HG02884 (cell line): ENCODE results near the gene RUVBL1.
"Not testable (repeated sequence)": the region's sequence is repeated elsewhere in the genome, so short reads cannot be mapped to it uniquely, and the experiment has no call there.

Experiments
- ATAC-seq: cut with Tn5 transposase; IDR thresholded peaks from one replicate; pipeline ENCODE4 v1.9.1; 2021; ENCODE audit warnings: mild to moderate bottlenecking, moderate library complexity; ENCODE audit not compliant: unreplicated experiment

Gene RUVBL1

DNA sequence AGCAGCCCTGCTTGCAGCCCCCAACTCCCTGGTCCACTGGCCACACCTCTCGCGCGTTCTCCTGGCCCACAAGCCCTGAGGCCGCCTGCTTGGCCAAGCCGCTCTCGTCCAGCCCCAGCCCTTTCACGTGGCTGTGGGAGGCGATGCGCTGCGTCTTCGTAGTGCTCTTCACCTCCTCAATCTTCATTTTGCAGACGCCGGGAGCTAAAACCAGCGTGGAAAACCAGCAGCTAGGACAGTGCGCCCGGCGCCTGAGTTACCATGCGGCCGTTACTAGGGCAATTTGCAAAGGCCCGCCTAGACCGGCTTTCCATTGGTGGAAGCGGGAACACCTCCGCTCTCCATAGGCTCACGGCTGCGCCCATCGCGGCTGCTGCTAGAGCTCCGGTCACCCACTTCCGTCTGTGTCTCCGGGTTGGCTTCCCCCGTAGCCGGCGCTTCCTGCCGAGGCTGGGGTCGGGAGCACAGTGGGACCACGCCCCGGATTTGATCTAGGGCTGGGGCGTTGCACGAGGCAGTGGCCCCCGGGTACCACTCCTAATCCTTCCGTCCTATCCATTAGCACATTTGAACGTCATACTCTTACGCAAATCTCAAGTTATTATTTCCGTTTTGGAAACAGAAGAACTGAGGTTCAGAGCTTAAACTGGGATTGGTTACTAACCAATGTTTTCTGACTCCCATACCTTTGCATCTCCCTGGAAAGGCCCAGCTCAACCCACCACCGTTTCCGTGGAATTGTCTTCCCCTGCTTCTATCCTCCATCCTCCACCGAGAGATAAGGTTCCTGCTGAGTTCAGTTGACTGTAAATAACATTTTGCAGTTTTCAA is at the start of gene RUVBL1:
RUVBL1 (minus strand) TSS at position 275 of the 831 bp plus-strand sequence; CDS start at position 187, 88 bp downstream.
- peak; percentile 97 for ATAC-seq

DNA sequence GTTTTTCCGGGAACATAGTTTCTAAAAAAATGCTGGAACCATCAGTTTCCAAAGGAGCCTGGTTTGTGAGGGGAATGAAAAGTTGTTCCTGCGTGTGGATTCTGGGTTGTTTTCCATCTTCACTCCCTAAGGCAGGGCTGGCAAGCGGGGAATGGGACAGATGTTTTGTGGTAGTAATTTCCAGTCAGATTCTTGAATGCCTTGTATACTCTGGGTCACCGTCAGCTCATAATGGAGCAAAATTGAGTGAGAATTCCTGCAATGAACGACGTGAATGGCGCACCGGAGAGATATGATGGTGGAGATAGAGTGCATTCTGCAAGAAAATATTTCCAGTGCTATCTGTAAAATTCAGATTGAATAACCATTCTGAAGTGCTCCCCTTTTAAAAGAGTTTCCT is 49.6 kb upstream of the RUVBL1 start:
- ATAC-seq, result no peak

DNA sequence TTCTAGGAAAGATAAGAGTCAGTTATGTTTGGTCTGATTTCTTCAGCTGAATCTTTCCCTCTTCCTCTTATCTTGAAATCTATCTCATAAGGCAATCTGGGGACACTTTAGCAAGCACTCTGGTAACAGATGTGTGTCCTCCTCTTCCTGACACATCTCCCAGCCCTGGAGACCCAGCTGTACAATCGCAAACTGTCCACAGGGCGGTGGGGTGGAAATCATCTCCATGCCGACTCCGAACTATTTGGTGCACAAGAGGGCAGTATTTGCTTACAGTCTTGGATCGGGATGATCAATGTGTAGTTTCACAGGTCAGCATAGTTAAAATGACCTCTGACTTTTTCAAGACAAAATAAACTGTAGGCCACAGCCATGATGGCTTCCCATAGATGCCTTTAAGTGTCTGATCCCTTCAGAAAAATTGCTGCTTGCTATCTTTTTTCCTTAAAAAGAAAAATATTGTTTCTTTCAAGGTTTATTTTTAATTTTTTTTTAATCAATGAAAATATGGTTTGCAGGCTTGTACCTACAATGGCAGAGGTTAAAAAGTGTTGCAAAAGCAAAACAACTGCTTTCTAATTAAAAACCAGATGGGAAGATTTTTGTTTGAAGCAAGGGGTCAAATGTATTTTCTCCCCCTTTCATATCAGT is 47.4 kb upstream of the RUVBL1 start:
- ATAC-seq, result no peak

DNA sequence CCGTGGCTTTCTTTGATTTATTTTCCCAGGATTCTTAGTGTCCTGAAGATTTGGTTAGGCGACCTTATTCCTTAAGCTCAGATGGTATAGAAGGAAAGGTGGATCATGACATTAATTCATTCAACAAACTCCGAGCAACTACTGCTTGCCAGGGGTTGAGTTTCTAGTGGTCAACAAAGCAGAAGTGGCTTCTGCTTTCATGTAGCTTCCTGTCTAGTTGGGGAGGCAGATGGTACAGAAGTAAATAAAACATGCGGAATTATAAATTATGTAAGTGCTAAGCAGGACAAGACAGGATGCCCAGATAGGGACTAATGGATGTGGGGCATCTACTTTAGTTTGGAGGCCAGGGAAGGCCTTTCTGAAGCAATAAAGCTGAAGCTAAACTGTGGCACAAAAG is 45.2 kb upstream of the RUVBL1 start:
- ATAC-seq, result no peak

DNA sequence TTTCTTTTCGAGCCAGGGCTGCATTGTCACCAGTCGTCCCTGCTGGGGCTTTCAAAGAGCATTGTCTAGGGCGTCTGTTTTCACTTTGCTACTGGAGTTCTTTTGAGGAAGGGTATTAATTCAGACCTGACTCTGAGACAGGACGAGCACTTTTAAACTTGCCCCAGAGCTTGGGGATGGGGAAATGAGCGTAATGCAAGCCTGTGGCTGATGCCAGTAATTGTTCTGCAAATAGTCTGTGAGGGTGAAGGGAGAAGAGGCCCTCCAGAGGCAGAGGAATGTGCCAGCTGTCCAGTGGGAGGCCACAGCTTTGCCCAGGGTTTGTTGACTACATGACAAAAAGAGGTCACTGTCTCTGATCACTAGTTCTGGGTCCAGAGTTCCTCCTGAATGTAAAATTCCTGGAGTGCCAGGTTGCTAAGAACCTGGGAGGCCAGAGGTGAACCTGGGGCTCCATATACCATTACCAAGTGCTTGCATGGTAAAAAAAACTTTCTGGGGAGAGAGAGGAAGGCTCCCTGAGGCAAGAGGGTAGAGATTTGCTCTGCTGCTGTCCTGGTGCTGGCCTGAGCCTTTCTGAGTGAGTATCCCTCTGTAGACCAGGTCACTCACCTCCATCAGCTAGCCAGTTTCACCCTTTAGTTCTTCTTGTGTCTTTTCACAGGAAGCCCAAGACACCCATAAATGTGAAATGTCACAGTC is 44.5 kb upstream of the RUVBL1 start:
- ATAC-seq, result no peak

DNA sequence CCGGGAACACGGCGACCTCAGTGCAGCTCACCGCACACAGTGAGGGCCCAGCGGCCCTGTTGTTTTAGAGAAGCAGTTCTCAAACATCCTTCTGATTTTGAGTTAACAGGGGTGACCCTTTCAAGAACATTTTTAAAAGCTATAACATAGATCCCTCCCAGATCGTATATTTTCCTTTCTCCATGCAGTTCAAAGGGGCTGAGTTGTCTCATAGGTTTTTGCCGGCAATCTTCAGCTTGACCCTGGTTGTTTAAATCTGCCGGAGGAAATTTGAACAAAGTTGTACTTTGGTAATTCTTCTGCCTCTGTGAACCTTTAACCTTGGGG is 44.0 kb upstream of the RUVBL1 start:
- no peak for ATAC-seq

DNA sequence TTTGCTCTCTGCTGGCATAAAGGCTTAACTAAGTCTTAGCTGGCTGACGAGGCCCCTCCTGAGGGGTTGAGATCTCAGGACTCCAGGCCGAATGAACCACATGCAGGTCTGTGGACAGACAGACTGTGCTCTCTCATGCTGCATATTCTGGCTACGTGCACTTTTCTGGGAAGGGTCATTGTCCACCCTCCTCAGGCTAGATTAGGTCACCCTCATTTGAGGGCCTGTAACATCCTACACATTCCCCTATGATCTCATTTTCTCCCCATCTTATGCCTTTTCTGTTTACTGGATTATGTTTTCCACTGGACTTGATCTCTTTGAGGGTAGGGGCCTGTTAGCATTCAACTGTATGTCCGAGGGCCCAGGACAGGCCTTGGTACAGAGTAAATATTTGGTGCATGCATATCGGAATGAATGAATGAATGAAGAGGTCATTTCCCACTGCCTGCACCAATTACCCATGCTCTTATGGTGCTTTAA is 43.4 kb upstream of the RUVBL1 start:
- ATAC-seq, result no peak

DNA sequence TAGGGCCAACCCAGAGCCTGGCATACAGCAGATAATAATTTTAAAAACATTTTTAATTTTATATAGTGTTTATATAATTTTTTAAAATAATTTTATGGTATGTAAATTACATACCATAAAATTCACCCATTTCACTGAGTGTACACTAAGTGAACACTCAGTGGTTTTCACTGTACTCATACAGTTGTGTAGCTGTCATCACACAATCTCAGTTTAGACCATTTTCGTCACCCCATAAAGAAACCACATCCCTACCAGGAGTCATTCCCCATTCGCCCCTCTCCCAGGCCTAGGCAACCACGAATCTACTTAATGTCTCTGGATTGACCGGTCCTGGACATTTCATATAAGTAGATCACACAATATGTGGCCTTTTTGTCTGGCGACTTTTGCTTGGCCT is 39.8 kb upstream of the RUVBL1 start:
- no peak for ATAC-seq

DNA sequence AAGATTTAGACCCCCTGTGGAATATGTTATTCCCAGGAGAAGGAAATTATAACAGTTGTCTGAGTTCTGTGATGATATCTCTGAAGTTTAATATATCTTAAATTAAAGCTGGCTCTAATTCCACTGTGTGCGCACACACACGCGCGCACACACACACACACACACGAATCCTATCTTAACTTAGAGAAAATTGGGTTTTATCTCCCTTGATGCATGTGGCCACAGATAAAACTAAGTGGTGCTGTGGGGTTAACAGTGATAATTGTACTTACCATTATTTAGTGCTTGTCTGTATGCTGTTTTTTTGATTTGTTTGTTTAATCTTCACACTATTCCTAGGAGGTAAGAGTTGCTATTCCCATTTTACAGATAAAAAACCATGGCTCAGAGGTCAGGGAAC is 37.0 kb upstream of the RUVBL1 start:
- no peak for ATAC-seq

DNA sequence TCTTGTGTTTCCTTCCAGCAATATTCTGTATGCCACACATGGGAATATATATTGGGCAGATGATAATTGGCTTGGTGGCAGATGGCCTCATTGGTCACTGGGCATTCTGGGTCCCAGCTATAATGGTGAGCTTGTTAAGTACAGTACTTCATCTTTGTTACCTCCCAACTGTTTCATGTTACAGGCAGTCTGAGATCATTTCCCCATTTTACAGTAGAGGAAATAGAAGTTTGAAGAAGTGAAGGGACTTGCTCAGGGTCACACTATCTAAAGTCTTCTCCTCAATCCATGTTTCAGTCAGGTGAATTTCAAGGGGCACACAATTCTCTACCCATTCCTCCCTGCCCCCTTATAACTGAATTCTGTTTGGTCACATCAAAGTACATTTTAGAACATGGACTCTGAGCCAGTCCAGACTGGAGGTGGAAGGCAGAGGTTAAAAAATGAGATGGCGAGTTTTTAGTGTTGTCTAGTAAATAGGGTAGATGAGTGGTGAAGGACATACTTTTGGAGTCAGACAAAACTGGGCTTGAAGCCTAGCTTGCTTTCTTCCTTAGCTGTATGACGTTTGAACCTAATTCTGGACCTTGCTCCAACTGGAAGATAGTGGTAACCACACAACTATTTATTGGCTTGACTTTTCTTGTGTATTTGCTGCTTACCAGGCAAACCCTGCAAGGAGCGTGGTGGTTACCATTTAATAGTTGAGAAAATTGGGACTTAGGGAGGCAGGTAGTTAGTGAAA is 32.2 kb upstream of the RUVBL1 start:
- no peak for ATAC-seq

DNA sequence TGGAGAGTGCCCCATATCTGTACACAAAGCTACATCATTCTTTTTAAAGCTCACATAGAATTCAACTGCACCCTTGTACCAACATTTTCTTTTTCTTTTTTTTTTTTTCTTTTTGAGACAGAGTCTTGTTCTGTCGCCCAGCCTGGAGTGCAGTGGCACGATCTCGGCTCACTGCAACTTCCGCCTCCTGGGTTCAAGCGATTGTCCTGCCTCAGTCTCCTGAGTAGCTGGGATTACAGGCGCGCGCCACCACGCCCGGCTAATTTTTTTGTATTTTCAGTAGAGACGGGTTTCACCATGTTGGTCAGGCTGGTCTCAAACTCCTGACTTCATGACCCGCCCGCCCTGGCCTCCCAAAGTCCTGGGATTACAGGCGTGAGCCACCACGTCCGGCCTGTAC is 30.7 kb upstream of the RUVBL1 start:
- not testable (repeated sequence) for ATAC-seq

DNA sequence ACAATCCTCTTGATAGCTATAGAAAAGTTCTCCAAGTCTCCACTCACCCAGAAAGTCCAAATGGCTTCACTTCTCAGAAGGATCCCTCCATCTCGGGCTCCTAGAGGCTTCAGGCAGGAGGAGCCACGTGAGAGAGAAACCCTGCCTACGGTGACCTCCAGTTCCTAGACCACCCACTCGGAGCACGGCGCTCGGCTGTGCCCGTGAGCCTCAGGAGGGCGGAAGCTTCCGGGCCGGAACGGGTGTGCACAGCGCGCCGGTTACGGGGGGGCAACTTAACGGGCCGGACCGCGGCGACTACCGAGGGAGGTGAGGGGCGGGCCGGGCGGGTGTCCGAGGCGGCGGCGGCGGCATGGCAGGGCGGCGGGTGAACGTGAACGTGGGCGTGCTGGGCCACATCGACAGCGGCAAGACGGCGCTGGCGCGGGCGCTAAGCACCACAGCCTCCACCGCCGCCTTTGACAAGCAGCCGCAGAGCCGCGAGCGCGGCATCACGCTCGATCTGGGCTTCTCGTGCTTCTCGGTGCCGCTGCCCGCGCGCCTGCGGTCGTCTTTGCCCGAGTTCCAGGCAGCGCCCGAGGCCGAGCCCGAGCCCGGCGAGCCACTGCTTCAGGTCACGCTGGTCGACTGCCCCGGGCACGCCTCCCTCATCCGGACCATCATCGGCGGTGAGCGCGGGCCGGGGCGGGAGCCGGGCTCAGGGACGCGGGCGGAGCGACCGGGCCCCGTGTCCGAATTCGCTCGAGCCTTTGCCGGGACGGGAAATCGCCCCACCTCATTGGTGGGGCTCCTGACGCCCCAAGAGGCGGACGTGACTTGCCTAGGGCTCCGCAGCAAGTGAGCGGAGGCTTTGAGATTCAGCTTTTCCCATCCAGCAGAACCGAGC is 29.8 kb upstream of the RUVBL1 start, which contains the start of gene EEFSEC:
EEFSEC (plus strand) TSS at position 326 of the 886 bp plus-strand sequence; CDS start at position 353, 27 bp downstream.
- ATAC-seq, result peak; percentile 80

DNA sequence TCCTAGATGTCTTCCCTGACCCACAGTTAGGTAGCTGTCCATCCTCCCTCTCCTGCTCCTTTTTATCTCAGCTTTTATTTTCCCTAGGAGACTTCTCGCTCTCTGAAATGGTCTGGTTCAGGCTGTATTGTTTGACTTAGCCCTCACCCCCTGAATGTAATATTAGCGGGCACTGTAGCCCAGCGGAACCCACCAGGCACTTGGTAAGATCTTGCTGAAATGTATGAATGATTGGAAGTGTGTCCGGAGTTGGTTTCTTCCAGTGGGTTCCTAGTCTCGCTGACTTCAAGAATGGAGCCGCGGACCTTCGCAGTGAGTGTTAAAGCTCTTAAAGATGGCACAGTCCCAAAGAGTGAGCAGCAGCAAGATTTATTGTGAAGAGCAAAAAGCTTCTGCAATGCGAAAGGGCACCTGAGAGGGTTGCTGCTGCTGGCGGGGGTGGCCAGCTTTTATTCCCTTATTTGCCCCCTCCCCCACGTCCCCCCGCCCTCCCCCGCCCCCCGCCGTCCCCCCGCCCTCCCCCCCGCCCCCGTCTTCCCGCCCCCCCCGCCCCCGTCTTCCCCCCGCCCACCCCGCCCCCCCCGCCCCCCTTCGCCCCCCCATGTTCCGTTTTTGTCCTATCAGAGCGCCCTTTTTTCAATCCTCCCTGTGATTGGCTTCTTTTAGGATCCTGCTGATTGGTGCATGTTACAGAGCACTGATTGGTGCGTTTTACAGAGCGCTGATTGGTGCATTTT is 29.0 kb upstream of the RUVBL1 start:
- ATAC-seq, result peak; percentile 24

DNA sequence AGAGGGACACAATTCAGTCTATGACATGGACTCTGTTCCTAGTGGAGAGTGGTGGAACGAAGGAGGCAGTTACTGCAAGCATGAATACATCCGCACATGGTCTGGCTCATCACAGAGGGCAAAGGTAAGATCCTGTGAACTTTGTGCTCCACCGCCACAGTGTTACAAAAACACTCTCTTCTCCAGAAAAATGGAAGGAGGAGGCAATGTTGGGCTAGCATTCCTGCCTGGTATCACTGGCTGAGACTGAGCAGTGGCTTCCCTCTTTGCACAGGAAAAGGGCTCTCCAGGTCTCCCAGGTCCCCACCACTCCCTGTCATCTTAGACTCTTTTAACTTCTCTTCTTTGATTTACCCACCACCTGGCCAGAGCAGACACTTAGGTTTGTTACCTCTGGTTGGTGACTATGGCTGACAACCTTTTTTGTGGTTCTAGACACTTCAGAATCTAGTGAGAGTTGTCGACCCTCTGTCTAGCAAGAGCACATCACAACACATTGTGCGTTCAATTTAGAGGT is 28.2 kb upstream of the RUVBL1 start:
- no peak for ATAC-seq

DNA sequence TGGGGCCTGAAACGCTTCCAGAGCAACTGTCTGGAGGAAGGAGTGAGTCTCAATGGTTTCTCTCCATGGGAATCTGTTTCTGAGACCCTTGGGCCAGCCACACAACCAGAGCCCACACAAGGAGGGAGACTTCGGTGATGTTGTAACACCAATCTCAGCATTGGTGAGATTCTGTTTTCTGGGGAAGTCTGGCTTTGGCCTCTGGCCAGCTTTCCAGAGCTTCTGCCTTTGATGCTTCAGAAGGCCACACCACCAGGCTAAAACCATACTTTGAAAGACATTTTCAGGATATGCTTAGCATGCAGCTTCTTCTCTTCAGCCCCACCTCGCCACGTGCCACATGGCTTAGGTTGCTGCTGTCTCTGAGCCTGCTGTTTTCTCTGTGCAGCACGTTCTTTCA is 26.0 kb upstream of the RUVBL1 start:
- ATAC-seq, result no peak

DNA sequence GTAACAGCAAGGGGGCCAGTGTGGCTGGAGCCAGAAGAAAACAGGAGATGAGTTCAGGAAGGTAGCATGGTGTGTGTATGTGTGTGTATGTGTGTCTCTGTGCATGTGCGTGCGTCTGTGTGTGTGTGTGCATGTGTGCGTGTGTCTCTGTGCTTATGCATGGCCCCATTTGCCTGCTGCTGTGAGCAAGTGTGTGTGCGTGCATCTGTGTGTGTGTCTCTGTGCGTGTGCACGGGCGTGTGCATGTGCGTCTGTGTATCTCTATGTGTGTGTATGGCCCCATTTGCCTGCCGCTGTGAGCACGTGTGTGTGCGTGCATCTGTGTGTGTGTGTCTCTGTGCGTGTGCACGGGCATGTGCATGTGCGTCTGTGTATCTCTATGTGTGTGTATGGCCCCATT is 22.6 kb upstream of the RUVBL1 start:
- ATAC-seq, result no peak

DNA sequence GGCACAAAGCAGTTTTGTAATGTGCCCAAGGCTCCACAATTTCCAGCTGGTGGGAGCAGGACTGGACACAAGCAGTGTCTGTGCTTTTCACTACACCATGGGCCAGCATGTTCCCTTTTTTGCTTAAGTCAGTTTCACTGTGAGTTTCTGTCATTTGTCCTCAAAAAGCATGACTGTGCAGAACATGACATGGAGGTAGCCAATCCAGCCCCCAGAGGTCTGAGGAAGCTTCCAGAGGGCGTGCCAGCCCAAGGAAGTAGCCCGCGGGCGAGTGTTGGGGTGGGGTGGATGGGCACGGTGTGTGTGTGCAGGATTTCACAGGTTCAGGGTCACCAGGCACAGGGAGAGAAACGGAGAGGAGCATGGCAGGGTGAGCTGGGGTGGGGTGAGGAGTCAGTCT is 21.7 kb upstream of the RUVBL1 start:
- no peak for ATAC-seq

DNA sequence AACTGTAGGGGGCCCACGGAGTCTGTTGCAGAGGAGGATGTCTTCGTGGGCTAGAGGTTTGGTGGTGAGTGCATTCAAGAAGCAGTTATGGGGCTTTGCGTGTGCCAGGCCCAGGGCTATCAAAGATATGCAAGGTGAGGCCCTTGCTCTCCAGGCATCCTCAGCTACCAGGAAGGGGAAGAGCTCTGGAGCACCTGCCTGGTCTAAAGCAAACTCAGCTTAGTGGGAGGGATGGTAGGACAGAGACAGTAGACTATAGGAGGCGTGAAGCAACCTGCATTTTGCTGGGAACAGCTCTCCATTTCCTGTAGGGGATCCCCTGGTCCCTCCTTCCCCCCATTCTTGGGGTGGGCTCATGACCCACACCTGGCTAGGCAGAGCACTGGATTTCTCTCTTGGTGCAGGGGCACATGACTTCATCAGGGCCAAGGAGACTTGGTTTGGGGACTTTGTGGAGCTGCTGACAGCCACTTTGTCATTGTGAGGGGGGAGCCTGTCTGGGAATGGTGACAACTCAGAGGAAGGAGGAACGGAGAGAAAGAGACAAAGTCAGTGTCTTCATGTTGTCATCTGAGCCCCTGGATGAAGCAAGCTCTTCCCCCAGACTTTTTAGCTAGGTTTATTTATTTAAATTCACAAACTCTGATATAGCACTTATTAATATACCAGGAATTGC is 21.0 kb upstream of the RUVBL1 start:
- no peak for ATAC-seq

DNA sequence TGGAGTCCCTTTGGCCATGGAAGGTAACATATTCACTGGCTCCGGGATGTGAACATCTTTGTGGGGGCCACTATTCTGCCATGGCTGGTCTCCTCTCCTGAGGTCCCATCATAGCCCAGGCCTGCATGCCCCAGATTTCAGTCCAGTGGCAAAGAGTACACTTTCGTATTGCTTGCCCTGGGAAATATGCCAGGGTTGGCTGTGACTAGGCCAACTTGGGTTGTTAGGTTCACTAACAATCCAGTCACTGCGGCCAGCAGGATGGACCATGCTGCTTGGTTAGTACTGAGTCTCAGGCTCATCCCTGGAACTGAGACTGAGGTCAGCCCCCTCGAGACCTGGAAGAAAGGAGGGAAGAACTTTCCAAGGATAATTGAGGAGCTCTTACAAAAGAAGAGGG is 19.9 kb upstream of the RUVBL1 start:
- no peak for ATAC-seq
